Activated CD8-positive, alpha-beta T cell treated with anti-CD3 and anti-CD28 coated beads for 36 hours (primary cell): Measurements from ENCODE around the gene WNT3A. TPM values are rescaled to one million over a fixed set of nuclear protein-coding genes. Genes with fewer than 3 reads are reported as not detected.
"Not testable (repeated sequence)": the region's sequence is repeated elsewhere in the genome, so short reads cannot be mapped to it uniquely, and the experiment has no call there.

ENCODE experiments used
- ATAC-seq: fragments of 200-7000 bp; cut with Tn5 transposase; one replicate; pipeline ENCODE4 v1.10.0; 2021; ENCODE audit warnings: mild to moderate bottlenecking, moderate library complexity
- CTCF ChIA-PET: fragments of 350-600 bp; sonication (Branson Sonifier 250); formaldehyde crosslinking; loops from one replicate; lab custom pipeline; 2021; ENCODE audit warnings: antibody characterized with exemption; lab: Charles Lee
- POLR2A ChIA-PET: fragments of 350-600 bp; sonication (Branson Sonifier 250); formaldehyde crosslinking; loops from one replicate; lab custom pipeline; 2021; ENCODE audit warnings: antibody characterized with exemption; lab: Charles Lee
- DNase-seq: peaks from one replicate; pipeline ENCODE4 v3.0.0-alpha.2; 2020
- H3K27ac Mint-ChIP-seq: one replicate; pipeline ENCODE4 v1.8.0; 2021; ENCODE audit warnings: mild to moderate bottlenecking, mixed read lengths
- H3K27me3 Mint-ChIP-seq: one replicate; pipeline ENCODE4 v1.8.0; 2021; ENCODE audit warnings: mixed read lengths
- H3K36me3 Mint-ChIP-seq: one replicate; pipeline ENCODE4 v1.8.0; 2021; ENCODE audit warnings: low read depth, mixed read lengths
- H3K4me1 Mint-ChIP-seq: one replicate; pipeline ENCODE4 v1.8.0; 2021; ENCODE audit warnings: low read depth, mixed read lengths
- H3K4me3 Mint-ChIP-seq: one replicate; pipeline ENCODE4 v1.8.0; 2021; ENCODE audit warnings: mild to moderate bottlenecking, moderate library complexity, mixed read lengths
- H3K9me3 Mint-ChIP-seq: one replicate; pipeline ENCODE4 v1.8.0; 2021; ENCODE audit warnings: mixed read lengths
- intact Hi-C: fragments of 100-400 bp; cut with micrococcal nuclease; formaldehyde crosslinking; loops from one replicate; pipeline ENCODE4 v1.10.0; 2022
- total RNA-seq, 2 experiments: library from RNA; stranded (reverse); gene quantifications; one replicate each; pipeline ENCODE4 v1.2.3, GENCODE V29; 2021
- TF ChIP-seq, protein P1 (sequence below): fragments of 200-600 bp; IDR thresholded peaks from one replicate; pipeline ENCODE4 v1.8.0; 2022; ENCODE audit warnings: antibody characterized with exemption, mild to moderate bottlenecking

Gene WNT3A
- total RNA-seq, 2 experiments from 2014 or later = not detected

DNA sequence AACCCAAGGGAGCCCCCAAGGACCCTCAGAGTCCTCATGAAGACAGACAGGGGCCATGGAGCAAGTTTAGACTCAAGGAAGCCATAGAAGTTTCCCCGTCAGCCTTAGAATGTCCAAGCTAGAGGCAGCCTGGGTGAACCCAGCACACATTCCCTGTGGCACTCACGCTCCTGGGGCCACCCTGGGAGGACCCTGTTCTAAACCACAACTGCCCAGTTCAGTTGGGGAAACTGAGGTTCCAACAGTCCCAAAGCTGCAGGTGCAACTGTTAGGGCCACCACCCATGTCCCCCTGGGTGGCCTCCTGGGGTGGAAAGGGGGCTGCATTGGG lies 9.3 kb downstream of the WNT3A start:
- no peaks in the 10 kb centered on the region for H3K9me3 Mint-ChIP-seq
- ChIA-PET POLR2A (no interaction called here), CTCF (no interaction called here)
- H3K4me3 Mint-ChIP-seq = no peak overlapping the region
- TF ChIP-seq, protein P1, sequence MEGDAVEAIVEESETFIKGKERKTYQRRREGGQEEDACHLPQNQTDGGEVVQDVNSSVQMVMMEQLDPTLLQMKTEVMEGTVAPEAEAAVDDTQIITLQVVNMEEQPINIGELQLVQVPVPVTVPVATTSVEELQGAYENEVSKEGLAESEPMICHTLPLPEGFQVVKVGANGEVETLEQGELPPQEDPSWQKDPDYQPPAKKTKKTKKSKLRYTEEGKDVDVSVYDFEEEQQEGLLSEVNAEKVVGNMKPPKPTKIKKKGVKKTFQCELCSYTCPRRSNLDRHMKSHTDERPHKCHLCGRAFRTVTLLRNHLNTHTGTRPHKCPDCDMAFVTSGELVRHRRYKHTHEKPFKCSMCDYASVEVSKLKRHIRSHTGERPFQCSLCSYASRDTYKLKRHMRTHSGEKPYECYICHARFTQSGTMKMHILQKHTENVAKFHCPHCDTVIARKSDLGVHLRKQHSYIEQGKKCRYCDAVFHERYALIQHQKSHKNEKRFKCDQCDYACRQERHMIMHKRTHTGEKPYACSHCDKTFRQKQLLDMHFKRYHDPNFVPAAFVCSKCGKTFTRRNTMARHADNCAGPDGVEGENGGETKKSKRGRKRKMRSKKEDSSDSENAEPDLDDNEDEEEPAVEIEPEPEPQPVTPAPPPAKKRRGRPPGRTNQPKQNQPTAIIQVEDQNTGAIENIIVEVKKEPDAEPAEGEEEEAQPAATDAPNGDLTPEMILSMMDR = no peak
- no peak for ATAC-seq
- intact Hi-C loops = no loop called here
- no peak overlapping the region for H3K27ac Mint-ChIP-seq
- DNase-seq = no peak
- H3K4me1 Mint-ChIP-seq = no peaks in the 10 kb centered on the region
- peaks cover 4% of the 10 kb centered on the region for H3K27me3 Mint-ChIP-seq
- H3K36me3 Mint-ChIP-seq = no peaks in the 10 kb centered on the region

DNA sequence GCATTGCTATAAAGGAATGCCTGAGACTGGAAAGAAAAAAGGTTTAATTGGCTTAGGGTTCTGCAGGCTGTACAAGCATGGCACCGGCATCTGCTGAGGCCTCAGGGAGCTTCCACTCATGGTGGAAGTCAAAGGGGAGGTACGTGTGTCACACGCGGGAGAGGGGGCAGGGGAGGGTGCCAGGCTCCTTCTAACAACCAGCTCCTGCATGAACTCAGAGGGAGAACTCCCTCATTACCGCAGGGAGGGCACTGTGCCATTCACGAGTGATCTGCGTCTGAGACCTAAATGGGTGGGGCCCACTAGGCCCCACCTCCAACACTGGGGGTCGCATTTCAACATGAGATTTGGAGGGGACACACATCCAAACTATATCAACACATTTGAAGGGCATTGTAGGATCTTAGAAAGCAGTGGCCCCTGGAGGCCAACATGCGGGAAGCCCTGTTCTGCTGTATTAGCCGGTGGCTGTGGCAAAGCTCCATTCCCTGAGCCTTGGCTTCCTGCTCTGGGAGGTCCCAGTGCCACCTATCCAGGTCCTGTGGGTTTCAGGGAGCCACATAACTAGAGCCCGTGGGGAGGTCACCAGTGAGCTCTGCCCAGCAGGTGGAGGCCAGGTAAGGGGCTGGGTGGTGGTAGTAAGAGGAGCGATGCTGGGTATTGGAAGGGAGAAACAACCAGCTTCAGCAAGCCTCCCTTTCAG lies 10.0 kb downstream of the WNT3A start:
- Mint-ChIP-seq H3K27me3 (no peaks in the 10 kb centered on the region), H3K4me3 (no peak overlapping the region), H3K27ac (no peak overlapping the region), H3K9me3 (no peaks in the 10 kb centered on the region), H3K4me1 (no peaks in the 10 kb centered on the region), H3K36me3 (no peaks in the 10 kb centered on the region)
- intact Hi-C loops = no loop called here
- ChIA-PET CTCF (interaction anchor here (0.7 kb wide), 1 partner anchor 11 kb away, joined by 4 read pairs; no protein-coding TSS in a partner anchor), POLR2A (no interaction called here)
- ATAC-seq = no peak
- TF ChIP-seq, protein P1 = no peak
- no peak for DNase-seq

- intact Hi-C loops = no loop called here
- no peaks in the 10 kb centered on the region for H3K9me3 Mint-ChIP-seq
- no peaks in the 10 kb centered on the region for H3K36me3 Mint-ChIP-seq
- no peak overlapping the region for H3K27ac Mint-ChIP-seq
- POLR2A ChIA-PET = no interaction called here
- DNase-seq (no peak), ATAC-seq (no peak)
- no peaks in the 10 kb centered on the region for H3K4me1 Mint-ChIP-seq
- CTCF ChIA-PET = interaction anchor here (0.7 kb wide), 1 partner anchor 12 kb away, joined by 4 read pairs; no protein-coding TSS in a partner anchor
- no peak overlapping the region for H3K4me3 Mint-ChIP-seq
- no peaks in the 10 kb centered on the region for H3K27me3 Mint-ChIP-seq
- TF ChIP-seq, protein P1 = no peak
Observed at GRCh38 chr1:228017356-228018124, 10.7 kb downstream of the WNT3A start.

- TF ChIP-seq, protein P1 = no peak
- Mint-ChIP-seq H3K27ac (no peak overlapping the region), H3K36me3 (no peaks in the 10 kb centered on the region), H3K4me1 (no peaks in the 10 kb centered on the region), H3K4me3 (no peak overlapping the region), H3K27me3 (no peaks in the 10 kb centered on the region), H3K9me3 (no peaks in the 10 kb centered on the region)
- ATAC-seq (no peak), DNase-seq (no peak)
- intact Hi-C loops = no loop called here
- ChIA-PET CTCF (no interaction called here), POLR2A (no interaction called here)
Observed at GRCh38 chr1:228018125-228018398, 11.3 kb downstream of the WNT3A start.

- H3K36me3 Mint-ChIP-seq = no peaks in the 10 kb centered on the region
- no peak overlapping the region for H3K27ac Mint-ChIP-seq
- intact Hi-C loops = no loop called here
- ATAC-seq (no peak), DNase-seq (no peak)
- H3K9me3 Mint-ChIP-seq = no peaks in the 10 kb centered on the region
- ChIA-PET CTCF (no interaction called here), POLR2A (no interaction called here)
- peaks cover 2% of the 10 kb centered on the region for H3K27me3 Mint-ChIP-seq
- TF ChIP-seq, protein P1 = no peak
- H3K4me1 Mint-ChIP-seq = no peaks in the 10 kb centered on the region
- no peak overlapping the region for H3K4me3 Mint-ChIP-seq
Observed at GRCh38 chr1:228018961-228019721, 12.3 kb downstream of the WNT3A start.

- DNase-seq, ATAC-seq, CTCF ChIA-PET, H3K27me3 Mint-ChIP-seq, H3K36me3 Mint-ChIP-seq, H3K27ac Mint-ChIP-seq, H3K4me3 Mint-ChIP-seq, POLR2A ChIA-PET, H3K9me3 Mint-ChIP-seq, intact Hi-C loops, H3K4me1 Mint-ChIP-seq: not testable (repeated sequence)
Observed at GRCh38 chr1:228019722-228020083, 12.9 kb downstream of the WNT3A start.
